Activated CD4-positive, alpha-beta T cell treated with anti-CD3 and anti-CD28 coated beads for 4 hours (primary cell): Measurements from ENCODE around the gene C17orf58.
A peak's percentile ranks its signal among the peaks of the same experiment; 100 is the strongest.
"Not testable (repeated sequence)": the region's sequence is repeated elsewhere in the genome, so short reads cannot be mapped to it uniquely, and the experiment has no call there.

Experiments
- DNase-seq, 2 donors: peaks; one replicate each; pipeline ENCODE4 v3.0.0-alpha.2; 2020

The C17orf58 gene

GRCh38 chr17:67996301-67997171 lies at the start of gene C17orf58:
Gene C17orf58 (minus strand): TSS chr17:67996469. CDS start chr17:67996198, 271 bp downstream.
- DNase-seq, result peak in 1 of 2 donors; percentile 19

DNA sequence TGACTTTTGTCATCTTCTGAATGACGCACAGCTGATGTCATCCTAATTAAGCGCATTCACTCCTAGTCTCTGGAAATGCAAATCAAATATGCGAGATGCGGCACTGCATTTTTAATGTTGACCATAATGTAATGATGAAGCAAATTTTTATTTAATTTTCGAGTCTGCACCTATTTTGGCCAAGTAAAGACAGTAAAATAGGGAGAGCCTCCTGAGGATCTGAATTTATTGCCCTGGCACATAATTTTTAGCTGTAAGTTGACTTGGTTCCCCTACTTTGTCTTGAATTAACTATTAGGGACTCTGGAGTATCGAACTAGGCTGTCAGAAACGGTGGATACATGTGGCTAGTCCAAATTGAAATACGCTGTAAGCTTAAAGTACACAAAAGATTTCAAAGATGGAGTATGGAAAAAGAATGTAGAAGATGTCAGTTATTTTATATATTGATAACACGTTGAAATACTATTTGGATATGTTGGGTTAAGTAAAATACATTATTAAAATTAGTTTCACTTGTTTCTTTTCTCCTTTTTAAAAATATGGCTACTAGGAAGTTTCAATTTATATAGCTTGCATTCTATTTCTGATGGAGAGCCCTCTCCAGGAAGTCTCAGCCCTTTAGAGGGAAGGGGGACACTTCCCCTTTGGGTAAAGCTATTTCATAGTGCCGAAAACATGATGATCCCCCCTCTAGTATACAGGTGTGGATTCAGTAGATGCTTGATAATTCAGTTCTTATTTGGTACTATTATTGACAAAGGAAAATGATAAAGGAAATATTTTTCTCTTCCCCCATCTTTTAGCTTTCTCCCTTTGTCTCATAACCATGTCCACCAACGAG lies 40.3 kb upstream of the C17orf58 start:
- no peak for DNase-seq

DNA sequence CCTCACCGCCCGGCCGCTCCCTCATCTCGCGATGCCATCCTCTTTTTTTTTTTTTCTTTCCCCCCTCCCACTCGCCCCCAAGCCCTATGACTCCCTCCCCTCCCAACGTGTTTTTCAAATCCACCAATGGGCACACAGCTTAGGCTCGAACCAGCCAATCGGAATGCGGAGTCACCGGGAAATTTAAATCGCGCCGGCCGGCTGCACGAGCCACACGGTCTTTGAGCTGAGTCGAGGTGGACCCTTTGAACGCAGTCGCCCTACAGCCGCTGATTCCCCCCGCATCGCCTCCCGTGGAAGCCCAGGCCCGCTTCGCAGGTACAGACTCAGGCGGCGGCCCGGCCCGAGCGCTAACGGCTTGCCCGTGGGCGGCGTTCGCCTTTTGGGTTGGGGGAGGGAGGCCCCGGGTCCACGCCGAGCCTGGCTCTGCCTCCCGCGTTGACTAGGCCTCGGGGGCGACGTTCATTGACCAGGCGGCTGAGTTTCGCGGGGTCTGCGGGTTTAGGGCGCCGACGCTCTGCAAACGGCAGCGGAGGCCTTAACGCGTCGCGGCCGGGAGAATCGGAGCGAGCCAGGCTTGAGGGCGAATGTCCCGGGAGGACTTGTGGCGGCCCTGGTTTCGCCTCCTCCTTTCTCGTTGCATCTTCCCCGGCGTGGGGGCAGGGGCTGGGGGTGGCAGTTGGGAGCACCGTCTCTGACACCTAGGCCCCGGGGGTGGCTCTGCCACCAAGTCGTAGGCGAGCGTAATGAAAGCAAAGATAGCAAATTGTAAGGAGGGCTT lies 39.4 kb upstream of the C17orf58 start, which contains the start of gene KPNA2:
KPNA2 (plus strand) TSS at position 213 of the 781 bp plus-strand sequence. CDS start 1,398 bp downstream, outside the sequence.
- peak; percentile 87 to 91 for DNase-seq

- DNase-seq, result peak; percentile 82 to 90
Observed at GRCh38 chr17:68035131-68035522, 38.9 kb upstream of the C17orf58 start.

GRCh38 chr17:68034452-68034776 lies 38.1 kb upstream of the C17orf58 start:
- DNase-seq, result no peak

DNA sequence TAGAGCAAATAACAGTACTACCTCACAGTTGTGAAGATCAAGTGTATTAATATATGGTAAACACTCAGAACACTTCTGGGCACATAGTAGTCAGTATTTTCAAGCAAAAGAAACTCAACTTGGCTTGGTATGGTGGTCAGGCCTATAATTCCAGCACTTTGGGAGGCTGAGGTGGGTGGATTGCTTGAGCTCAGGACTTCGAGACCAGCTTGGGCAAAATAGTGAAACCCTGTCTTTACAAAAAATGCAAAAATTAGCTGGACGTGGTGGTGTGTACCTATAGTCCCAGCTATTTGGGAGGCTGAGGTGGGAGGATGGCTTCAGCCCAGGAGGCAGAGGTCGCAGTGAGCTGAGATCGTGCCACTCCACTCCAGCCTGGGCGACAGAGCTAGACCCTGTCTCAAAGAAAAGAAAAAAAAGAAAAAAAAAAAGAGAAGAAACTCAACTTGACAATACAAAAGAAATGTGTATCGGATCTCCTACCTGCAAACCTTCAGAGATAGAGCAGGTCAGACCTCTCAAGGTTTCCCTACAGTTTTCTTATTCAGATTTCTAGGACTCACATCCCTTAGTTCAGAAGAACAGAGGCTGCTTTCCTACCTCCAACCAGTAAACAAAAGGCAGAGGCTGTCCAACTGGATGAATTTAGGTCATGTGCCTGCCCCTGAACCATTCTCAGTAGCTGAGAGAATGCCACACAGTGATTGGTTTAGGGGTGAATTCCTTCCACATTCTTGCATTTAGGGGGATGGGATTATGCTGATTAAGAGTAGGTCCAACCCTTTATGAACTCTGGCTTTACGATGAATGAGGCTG lies 37.6 kb upstream of the C17orf58 start:
- DNase-seq, result no peak

DNA sequence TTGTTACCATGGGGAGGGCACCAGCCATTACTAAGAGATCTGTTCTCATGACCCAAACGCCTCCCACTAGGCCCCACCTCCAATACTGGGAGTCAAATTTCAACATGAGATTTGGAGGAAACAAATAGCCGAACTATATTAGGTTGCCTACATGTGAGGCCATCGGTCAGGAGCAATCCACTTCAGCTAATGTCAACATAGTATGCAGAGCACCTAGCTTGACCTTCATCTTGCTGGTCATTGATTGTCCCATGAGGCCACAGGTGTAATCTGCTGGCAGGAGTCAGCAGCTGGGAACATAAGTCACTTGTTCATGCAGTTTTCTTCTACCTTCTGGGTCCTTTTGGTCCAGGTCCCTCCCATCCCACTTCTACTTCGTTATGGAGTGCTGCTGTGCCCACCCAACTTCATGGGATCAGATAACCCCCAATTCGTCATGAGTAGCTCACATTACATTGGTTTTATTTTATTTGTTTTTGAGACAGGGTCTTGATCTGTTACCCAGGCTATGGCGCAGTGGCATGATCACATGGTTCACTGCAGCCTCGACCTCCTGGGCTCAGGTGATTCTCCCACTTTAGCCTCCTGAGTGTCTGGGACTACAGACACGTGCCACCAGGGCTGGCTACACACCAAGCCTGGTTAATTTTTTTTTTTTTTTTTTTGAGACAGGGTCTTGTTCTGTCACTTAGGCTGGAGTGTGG lies 33.4 kb upstream of the C17orf58 start:
- DNase-seq, result no peak

DNA sequence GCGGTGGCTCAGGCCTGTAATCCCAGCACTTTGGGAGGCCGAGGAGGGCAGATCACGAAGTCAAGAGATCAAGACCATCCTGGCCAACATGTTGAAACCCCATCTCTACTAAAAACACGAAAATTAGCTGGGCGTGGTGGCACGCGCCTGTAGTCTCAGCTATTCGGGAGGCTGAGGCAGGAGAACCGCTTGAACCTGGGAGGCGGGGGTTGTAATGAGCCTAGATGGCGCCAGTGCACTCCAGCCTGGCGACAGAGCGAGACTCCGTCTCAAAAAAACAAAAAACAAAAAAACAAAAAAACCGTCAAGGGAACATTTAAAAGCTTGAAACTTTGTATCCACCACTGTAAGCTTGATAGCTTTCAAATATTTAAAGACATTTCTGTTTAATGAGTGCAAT lies 26.3 kb upstream of the C17orf58 start:
- not testable (repeated sequence) for DNase-seq

DNA sequence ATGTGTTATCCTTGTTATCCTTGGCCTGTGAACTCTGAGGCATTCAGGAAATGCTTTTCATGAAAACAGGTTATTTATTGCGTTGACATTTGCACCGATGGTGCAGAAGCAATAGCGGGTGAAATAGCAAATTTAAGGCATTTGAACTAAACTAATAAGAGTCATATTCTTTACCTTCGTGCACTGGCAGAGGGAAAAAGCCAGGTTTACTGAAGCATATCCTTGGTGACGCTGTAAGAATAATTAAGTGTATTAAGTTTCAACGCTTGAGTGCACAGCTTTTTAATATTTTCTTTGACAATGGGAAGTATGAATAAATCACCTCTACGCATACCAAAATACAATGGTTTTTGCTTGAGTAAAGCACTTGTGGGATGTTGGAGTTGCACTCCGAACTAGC lies 25.7 kb upstream of the C17orf58 start:
- DNase-seq, result no peak

GRCh38 chr17:68020791-68021190 lies 24.5 kb upstream of the C17orf58 start:
- DNase-seq, result not testable (repeated sequence)

GRCh38 chr17:68020409-68020756 lies 24.1 kb upstream of the C17orf58 start:
- DNase-seq, result no peak

GRCh38 chr17:68019675-68020408 lies 23.6 kb upstream of the C17orf58 start:
- peak; percentile 94 to 98 for DNase-seq

DNA sequence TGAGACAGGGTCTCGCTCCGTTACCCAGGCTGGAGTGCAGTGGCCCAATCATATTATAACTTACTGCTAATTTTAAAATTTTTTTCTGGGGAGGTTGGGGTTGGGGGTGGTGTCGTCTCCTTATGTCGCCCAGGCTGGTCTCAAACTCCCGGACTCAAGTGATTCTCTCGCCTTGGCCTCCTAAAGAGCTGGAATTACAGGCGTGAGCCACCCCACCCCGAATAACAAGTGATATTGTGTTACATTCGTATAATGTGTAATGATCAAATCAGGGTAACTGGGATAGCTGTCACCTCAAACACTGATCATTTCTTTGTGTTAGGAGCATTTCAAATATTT lies 23.0 kb upstream of the C17orf58 start:
- no peak for DNase-seq

DNA sequence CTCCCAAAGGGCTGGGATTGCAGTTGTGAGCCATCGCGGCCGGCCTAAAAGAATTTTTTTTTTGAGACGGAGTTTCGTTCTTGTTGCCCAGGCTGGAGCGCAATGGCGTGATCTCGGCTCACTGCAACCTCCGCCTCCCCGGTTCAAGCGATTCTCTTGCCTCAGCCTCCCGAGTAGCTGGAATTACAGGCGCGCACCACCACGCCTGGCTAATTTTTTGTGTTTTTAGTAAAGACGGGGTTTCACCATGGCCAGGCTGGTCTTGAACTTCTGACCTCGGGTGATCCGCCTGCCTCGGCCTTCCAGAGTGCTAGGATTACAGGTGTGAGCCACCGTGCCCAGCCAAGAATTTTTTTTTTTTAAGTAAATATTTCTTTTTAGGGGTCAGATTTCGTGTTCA lies 22.2 kb upstream of the C17orf58 start:
- DNase-seq, result not testable (repeated sequence)

DNA sequence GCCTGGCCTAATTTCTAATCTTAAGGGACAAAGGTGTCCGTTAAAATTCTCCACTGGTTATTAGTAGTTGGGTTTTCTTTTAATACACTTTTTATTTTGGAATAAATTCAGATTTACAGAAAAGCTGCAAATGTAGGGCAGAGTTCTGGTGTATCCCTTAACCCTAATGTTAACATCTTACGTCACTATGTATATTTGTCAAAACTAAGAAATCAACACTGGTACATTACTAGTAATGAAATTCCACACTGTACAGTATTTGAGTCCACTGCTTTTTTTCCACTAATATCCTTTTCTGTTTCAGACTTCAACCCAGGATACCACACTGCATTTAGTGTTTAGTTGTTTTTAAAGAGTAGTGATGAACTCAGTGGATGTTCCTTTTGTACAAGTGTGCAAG lies 20.6 kb upstream of the C17orf58 start:
- DNase-seq, result no peak

DNA sequence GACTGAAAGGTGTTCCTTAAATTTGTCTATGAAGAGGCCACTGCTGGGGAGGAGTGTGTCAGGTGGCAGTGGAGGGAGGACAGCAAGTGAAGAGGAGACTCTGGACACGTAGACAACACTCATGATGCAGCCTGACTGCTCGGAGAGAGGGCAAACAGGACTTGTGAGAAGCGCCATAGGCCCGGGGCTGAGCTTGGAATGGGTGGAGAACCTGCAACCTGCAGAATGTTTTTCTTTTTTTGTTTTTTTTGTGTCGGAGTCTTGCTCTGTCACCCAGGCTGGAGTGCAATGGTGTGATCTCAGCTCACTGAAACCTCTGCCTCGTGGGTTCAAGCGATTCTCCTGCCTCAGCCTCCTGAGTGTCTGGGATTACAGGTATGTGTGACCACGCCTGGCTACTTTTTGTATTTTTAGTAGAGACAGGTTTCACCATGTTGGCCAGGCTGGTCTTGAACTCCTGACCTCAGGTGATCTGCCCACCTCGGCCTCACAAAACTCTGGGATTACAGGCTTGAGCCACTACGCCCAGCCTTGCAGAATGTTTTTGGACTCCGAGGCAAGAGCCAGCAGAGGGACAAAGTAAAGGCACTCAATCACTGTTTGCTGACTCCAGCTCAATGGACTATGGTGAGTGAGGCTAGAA lies 18.9 kb upstream of the C17orf58 start:
- DNase-seq, result no peak

DNA sequence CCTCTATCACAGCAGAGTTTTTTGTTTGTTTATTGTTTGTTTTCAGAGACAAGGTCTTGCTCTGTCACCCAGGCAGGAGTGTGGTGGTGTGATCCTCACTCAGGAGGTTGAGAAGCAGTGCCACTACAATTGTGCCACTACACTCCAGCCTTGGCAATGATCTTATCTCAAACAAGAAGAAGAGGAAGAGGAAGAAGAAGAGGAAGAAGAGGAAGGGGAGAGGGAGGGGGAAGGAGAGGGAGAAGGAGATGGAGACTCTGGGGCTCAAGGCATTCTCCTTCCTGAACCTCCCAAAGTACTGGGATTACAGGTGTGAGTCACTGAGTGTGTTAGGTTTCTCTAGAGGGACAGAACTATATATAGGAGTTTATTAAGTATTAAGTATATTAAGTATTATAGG lies 17.1 kb upstream of the C17orf58 start:
- no peak for DNase-seq

- peak; percentile 52 to 54 for DNase-seq
Observed at GRCh38 chr17:68011199-68011665, 15.0 kb upstream of the C17orf58 start.

DNA sequence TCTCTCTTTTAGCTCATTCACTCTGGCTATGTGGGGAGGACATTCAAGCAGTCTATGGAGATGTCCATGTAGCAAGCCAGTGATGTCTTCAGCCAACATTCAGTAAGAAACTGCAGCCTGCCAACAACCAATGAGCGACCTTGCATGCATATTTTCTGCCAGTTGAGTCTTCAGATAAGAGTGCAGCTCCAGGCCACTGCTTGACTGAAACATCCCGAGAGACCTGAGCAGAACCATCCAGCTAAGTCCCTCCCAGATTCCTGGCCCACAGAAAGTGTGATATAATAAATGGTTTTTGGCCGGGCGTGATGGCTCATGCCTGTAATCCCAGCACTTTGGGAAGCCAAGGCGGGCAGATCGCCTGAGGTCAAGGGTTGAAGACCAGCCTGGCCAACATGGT lies 10.5 kb upstream of the C17orf58 start:
- no peak for DNase-seq

- no peak for DNase-seq
Observed at GRCh38 chr17:68004201-68004600, 7.9 kb upstream of the C17orf58 start.
